ENCODE results near the gene ADAMTS8. TPM values are rescaled to one million over a fixed set of nuclear protein-coding genes. Genes with fewer than 3 reads are reported as not detected.

Gene ADAMTS8
- total RNA-seq, 4 donors from 2014 or later = 23.5 to 55.5 (median 29.8) TPM

DNA sequence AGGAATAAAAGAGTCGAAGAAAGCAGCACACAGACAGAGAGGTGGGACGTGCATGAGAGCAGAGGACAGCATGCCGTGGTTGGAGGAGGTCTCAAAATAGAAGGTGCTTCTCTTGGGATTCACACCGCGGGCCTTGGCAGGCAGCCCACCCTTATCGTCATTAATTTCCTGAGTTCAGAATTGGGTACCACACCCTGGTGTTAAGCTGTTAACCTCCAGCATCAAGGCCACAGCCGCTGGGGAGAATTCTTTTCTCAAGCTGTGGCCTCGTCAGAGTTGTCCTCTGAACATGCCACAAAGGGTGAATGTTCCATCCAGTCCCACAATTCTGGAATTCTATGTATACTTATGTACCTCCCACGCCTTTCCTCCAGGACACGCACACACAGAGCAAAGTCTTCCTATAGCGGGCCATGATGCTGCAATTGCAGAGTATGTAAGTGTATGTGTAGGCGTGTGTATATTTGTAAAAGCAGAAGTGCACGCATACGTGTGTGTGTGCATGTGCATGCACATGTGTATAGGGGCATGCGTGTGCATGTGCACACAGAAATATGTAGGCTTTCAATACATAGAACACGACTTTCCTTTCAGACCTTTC lies 39.0 kb downstream of the ADAMTS8 start:
- Histone ChIP-seq H3K36me3 (no peaks in the 10 kb centered on the region), H3K4me1 (peaks cover 8 to 45% (median 41%) of the 10 kb centered on the region in 4 donors), H3K9me3 (no peaks in the 10 kb centered on the region), H3K27ac (replicated peaks in 1 of 4) (peak overlapping the region; percentile 67 to 83 (median 78)), H3K27me3 (no peaks in the 10 kb centered on the region), H3K4me3 (peak overlapping the region in 2 of 4 donors; percentile 1 to 3)
- intact Hi-C loops (cut with DNase I) = loop anchor here (5.0 kb wide), 1 partner anchor 72 kb away; no protein-coding TSS in a partner anchor
- DNase-seq (ENCODE audit: extremely low spot score) = no peak
- 60% methylated on average over 16 of the region's 16 CpGs for WGBS
- TF ChIP-seq EP300 (IDR thresholded peaks at IDR 0.05) = no peak
- TF ChIP-seq, protein P1, sequence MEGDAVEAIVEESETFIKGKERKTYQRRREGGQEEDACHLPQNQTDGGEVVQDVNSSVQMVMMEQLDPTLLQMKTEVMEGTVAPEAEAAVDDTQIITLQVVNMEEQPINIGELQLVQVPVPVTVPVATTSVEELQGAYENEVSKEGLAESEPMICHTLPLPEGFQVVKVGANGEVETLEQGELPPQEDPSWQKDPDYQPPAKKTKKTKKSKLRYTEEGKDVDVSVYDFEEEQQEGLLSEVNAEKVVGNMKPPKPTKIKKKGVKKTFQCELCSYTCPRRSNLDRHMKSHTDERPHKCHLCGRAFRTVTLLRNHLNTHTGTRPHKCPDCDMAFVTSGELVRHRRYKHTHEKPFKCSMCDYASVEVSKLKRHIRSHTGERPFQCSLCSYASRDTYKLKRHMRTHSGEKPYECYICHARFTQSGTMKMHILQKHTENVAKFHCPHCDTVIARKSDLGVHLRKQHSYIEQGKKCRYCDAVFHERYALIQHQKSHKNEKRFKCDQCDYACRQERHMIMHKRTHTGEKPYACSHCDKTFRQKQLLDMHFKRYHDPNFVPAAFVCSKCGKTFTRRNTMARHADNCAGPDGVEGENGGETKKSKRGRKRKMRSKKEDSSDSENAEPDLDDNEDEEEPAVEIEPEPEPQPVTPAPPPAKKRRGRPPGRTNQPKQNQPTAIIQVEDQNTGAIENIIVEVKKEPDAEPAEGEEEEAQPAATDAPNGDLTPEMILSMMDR (IDR thresholded peaks at IDR 0.05) = no peak
- no peak for TF ChIP-seq POLR2A (IDR thresholded peaks at IDR 0.05; ENCODE audit: low read depth)
- no peak for TF ChIP-seq POLR2AphosphoS5 (IDR thresholded peaks at IDR 0.05)

DNA sequence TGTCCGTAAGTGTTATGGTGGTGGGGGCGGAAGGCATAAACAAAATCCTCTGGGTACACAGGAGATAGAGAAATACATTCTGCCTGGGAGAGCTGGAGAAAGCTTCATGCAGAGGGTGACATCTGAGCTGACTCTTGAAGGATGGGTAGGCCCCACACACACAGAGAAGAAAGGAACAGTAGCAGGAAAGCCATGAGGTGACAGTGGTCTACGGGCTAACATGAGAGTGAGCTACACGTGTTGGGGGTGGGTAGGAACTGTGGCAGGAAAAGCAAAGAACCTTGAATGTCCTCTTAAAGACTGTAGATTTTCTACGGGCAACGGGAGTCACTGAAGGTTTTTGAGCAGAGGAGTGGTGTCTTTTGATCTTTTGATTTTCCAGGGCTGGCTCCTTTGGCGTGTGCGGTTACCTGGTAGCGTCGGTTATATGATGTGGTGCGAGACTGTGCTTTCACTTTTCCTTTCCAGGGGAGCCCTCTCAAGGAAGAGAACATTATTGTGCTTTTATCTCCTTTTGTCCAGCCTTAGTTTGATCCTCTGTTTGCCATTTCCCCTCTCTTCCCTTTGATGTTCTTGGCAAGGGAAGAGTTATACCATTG lies 39.7 kb downstream of the ADAMTS8 start:
- Histone ChIP-seq H3K4me3 (peak overlapping the region in 3 of 4 donors; percentile 1 to 7 (median 3)), H3K36me3 (no peaks in the 10 kb centered on the region), H3K9me3 (no peaks in the 10 kb centered on the region), H3K27ac (replicated peaks in 1 of 4) (peak overlapping the region; percentile 67 to 83 (median 78)), H3K27me3 (no peaks in the 10 kb centered on the region), H3K4me1 (peaks cover 8 to 51% (median 41%) of the 10 kb centered on the region in 4 donors)
- WGBS = 85% methylated on average over 11 of the region's 11 CpGs
- intact Hi-C loops (cut with DNase I) = loop anchor here (5.0 kb wide), 1 partner anchor 71 kb away; no protein-coding TSS in a partner anchor
- DNase-seq (ENCODE audit: extremely low spot score) = no peak
- no peak for TF ChIP-seq EP300 (IDR thresholded peaks at IDR 0.05)
- no peak for TF ChIP-seq POLR2AphosphoS5 (IDR thresholded peaks at IDR 0.05)
- no peak for TF ChIP-seq POLR2A (IDR thresholded peaks at IDR 0.05; ENCODE audit: low read depth)
- TF ChIP-seq, protein P1 (IDR thresholded peaks at IDR 0.05) = no peak

DNA sequence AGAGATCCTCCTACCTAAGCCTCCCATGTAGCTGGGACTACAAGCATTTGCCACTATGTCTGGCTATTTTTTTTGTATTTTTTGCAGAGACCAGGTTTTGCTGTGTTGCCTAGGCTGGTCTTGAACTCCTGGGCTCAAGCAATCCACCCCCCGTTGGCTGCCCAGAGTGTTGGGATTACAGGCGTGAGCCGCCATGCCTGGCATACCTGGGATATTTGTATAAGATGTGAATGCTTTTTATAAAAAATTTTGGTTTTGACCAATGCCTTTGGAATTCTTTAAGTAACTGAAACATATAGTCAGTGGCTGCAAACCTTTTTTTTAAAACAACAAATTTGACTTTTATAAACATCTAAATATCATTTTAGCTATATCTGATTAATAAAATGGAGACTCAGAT lies 42.4 kb downstream of the ADAMTS8 start:
- H3K4me3 ChIP-seq = no peak overlapping the region
- H3K9me3 ChIP-seq = no peaks in the 10 kb centered on the region
- peaks cover 8 to 34% (median 22%) of the 10 kb centered on the region in 4 donors for H3K4me1 ChIP-seq
- H3K36me3 ChIP-seq = no peaks in the 10 kb centered on the region
- no peak for DNase-seq (ENCODE audit: extremely low spot score)
- TF ChIP-seq EP300 (IDR thresholded peaks at IDR 0.05) (no peak), POLR2AphosphoS5 (IDR thresholded peaks at IDR 0.05) (no peak)
- 94% methylated on average over 3 of the region's 3 CpGs for WGBS
- intact Hi-C loops (cut with DNase I) = loop anchor here (5.0 kb wide), 1 partner anchor 69 kb away; no protein-coding TSS in a partner anchor
- no peak overlapping the region for H3K27ac ChIP-seq (replicated peaks in 1 of 4)
- H3K27me3 ChIP-seq = no peaks in the 10 kb centered on the region

DNA sequence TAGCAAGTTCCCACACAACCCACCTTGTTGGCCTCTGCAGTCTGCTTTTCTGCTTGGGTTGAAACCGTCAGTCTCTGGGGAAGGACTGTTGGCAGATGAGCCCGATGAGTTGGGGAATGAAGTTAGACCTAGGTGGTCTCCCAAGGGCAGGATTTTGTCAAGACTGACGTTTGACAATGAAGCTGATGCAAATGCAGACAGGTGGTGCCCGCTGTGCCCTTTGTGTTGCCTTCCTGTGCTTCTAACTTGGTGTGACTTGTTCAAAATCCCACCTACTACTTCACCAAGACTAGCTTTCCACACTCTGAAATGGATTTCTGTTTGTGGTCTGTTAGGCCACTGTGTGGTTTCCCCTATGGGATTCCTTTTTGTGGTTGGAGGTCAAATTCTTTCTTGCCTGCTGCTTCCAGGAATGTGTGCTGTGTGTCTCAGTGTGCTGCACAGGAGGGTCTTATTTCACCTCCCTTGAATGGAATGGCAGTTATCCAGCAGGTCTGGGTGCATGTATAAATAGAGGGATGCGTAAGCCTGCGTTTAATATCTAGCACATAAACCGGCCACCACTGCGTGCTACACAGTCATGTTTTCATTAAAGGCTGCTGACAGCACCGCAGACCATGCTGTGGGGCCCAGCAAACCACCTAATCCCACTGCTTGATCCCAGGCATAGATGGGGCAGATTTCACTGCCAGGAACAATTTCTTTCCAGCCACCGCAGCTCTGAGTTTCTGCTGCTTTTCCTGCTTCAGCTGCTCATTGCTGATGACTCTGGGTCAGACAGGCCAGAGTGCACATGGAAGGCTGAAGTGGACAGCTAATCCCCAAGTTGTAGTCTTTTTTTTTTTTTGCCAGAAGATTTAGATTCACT lies 44.8 kb downstream of the ADAMTS8 start:
- intact Hi-C loops (cut with DNase I) = no loop called here
- Histone ChIP-seq H3K4me3 (no peak overlapping the region), H3K4me1 (peaks cover 0 to 12% (median 2%) of the 10 kb centered on the region in 4 donors), H3K27me3 (no peaks in the 10 kb centered on the region), H3K27ac (replicated peaks in 1 of 4) (peak overlapping the region in 1 of 4 donors; percentile 21), H3K9me3 (no peaks in the 10 kb centered on the region), H3K36me3 (no peaks in the 10 kb centered on the region)
- DNase-seq (ENCODE audit: extremely low spot score) = no peak
- WGBS = 72% methylated on average over 10 of the region's 10 CpGs
- TF ChIP-seq POLR2A (IDR thresholded peaks at IDR 0.05; ENCODE audit: low read depth) (no peak), EP300 (IDR thresholded peaks at IDR 0.05) (no peak), POLR2AphosphoS5 (IDR thresholded peaks at IDR 0.05) (no peak)
- TF ChIP-seq, protein P1 (IDR thresholded peaks at IDR 0.05) = no peak

DNA sequence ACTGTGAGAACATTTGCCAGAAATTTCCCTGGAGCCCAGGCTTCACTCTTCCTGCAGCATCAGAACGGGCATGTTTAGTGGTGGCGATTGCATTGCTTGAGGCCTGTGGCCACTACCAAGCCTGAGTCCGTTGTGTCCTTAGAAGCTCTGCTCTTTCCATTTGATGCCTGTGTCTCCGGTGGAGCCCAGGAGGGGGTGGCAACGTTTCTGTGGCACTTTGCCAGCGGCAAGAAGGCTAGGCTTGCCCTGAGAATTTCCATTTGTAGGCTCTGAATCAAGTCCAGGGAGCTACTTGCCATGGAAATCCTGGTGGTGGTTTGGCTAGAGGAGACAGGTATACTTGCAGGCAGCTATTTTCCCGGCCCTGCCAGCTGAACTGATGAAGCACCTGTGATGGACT lies 47.1 kb downstream of the ADAMTS8 start:
- no peak for DNase-seq (ENCODE audit: extremely low spot score)
- WGBS = 73% methylated on average over 5 of the region's 7 CpGs
- Histone ChIP-seq H3K27me3 (no peaks in the 10 kb centered on the region), H3K9me3 (no peaks in the 10 kb centered on the region), H3K4me1 (peaks cover 0 to 12% (median 2%) of the 10 kb centered on the region in 4 donors), H3K4me3 (no peak overlapping the region), H3K36me3 (no peaks in the 10 kb centered on the region), H3K27ac (replicated peaks in 1 of 4) (no peak overlapping the region)
- intact Hi-C loops (cut with DNase I) = no loop called here
- no peak for TF ChIP-seq EP300 (IDR thresholded peaks at IDR 0.05)
- TF ChIP-seq POLR2AphosphoS5 (IDR thresholded peaks at IDR 0.05) = no peak

All from esophagus muscularis mucosa (tissue), 4 donors.